Inflammatory macrophage treated with lipopolysaccharide for 4 hours (primary cell): ENCODE measurements around the gene PDE9A.

ENCODE experiments used
- DNase-seq: peaks from one replicate; pipeline ENCODE4 v3.0.0-alpha.2; 2020

The PDE9A gene

GRCh38 chr21:42674351-42674940, 21.0 kb downstream of the PDE9A start:
- DNase-seq = no peak

GRCh38 chr21:42675403-42675802, 22.0 kb downstream of the PDE9A start:
- DNase-seq = no peak

GRCh38 chr21:42676808-42677207, 23.4 kb downstream of the PDE9A start:
- DNase-seq = no peak

- no peak for DNase-seq
Observed at GRCh38 chr21:42677339-42678321, 24.2 kb downstream of the PDE9A start.

GRCh38 chr21:42678618-42679295, 25.3 kb downstream of the PDE9A start:
- DNase-seq = no peak

GRCh38 chr21:42679319-42680057, 26.1 kb downstream of the PDE9A start:
- no peak for DNase-seq

- DNase-seq = no peak
Observed at GRCh38 chr21:42680058-42680330, 26.6 kb downstream of the PDE9A start.

- no peak for DNase-seq
Observed at GRCh38 chr21:42680429-42680828, 27.0 kb downstream of the PDE9A start.

- DNase-seq = no peak
Observed at GRCh38 chr21:42681296-42682206, 28.1 kb downstream of the PDE9A start.

- DNase-seq = no peak
Observed at GRCh38 chr21:42682661-42683210, 29.3 kb downstream of the PDE9A start.

GRCh38 chr21:42683371-42684108, 30.1 kb downstream of the PDE9A start:
- DNase-seq = no peak

GRCh38 chr21:42684109-42684916, 30.9 kb downstream of the PDE9A start:
- DNase-seq = no peak

- no peak for DNase-seq
Observed at GRCh38 chr21:42685036-42685435, 31.6 kb downstream of the PDE9A start.

GRCh38 chr21:42685954-42686500, 32.6 kb downstream of the PDE9A start:
- no peak for DNase-seq

GRCh38 chr21:42687796-42688195, 34.4 kb downstream of the PDE9A start:
- DNase-seq = no peak

- DNase-seq = no peak
Observed at GRCh38 chr21:42688226-42688840, 34.9 kb downstream of the PDE9A start.

- no peak for DNase-seq
Observed at GRCh38 chr21:42688841-42689371, 35.5 kb downstream of the PDE9A start.

GRCh38 chr21:42690586-42690985, 37.2 kb downstream of the PDE9A start:
- no peak for DNase-seq
